ENCODE data around the gene SMG6.
"Not testable (repeated sequence)": the region's sequence is repeated elsewhere in the genome, so short reads cannot be mapped to it uniquely, and the experiment has no call there.

SMG6 gene

DNA sequence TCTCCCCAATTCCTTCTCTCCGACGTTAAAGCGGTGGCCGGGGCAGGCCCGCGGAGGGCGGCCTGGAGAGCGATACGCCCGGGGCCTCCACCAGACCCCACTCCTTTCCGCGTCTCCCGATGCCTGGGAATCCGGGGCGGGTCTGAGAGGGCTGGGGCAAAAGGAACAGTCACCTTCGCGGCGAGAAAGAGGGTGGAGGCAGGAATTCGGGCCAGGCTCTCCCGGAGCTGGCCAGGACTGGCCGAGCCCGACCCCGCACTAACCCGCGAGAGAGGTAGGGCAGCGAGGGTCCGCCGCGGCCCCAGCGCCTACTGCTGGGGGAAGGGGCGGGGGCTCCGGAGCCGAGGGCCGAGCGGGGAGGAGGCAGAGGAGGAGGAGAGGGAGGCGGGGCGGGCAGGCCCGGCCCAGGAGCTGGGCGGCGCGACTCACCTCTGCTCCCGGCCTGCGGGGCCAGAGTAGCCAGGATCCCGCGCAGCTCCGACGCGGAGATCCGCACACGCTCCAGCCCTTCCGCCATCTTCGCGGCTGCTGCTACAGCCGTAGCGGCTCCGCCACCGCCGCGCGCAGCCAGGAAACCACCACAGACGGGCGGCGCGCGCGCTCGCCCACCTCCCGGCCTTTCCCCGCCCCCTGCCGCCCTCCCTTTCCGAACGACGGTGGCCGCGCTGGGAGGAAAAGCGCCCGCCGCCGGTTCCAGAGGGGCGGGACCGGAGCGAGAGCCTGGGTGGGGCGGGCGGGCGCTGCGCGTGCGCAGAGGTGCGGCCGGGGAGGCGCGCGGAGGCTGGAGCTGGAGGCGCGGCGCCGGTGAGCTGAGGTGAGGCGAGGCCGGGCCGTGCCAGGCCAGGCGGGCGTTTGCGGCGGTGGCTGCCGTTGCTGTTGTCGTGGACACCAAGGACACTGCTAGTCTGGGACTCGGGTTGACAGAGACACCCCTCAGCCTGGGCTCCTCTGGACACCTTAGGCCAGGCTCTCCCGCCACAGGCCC lies at the start of gene SMG6, which contains the start of gene SRR:
SMG6 (minus strand) TSS at position 582 of the 985 bp plus-strand sequence; CDS start at position 517, 65 bp downstream.
SRR (plus strand) TSS at position 747 of the 985 bp plus-strand sequence. CDS start 11,611 bp downstream, outside the sequence.
- DNase-seq, result peak; percentile 61 to 78

DNA sequence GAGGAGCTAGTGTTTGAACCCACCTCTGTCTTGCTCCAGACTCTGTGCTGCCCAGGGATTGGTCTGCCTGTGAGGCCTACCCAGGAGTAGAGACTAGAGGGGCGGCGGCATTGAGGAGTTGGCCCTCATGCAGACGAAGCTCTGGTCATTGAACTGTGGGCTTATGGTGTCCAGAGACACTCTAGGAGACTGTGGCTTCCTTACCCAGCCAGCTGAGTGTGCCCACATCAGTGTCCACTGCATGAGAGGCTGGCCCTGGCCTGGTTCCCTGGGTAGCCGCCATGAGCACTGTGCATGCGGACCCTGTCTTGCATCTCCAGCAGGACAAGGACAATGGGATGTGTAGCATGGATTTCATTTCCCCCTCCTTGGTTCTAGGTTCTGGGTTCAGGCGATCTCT lies 47.7 kb upstream of the SMG6 start:
- DNase-seq, result no peak

DNA sequence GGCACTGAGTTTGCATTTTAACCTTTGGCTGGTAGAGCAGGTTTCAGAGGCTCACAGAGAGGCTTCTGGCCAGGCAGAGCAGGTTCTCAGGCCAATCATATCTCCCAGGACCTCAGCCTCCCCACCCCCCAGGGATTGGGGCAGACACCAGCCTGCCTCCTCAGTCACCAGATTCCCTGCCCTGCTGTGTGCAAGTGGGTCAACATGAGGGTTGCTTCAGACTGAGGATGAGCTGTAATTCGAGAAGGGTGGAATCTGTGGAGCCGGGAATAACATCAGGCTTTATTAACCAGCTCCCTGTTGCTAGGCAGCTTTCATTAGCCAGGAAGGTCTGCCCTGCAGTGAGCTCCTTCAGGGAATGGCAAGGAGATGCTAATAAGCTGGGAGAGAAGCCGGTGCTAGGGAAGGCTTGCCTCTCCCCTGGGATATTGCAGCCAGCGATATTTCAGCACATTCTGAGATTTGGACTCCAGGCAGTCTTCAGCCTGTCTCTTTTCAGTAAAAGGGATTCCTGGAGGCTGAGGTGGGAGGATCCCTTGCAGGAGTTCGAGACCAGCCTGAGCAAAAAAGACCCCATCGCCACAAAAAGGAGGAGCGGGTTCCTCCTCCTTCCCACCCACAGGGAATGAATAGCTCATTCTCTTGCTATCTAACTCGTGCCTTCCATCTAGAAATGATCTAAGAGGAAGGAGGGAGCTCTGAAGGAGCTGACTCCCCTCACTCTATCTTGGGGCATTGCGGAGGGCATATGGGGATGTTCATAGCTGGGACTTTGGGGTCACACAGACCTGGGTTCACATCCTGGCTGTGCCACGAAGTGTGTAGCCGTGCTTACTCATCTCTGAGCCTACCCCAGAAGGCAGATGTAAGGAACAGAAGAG lies 44.5 kb upstream of the SMG6 start:
- DNase-seq, result peak; percentile 98 to 99

DNA sequence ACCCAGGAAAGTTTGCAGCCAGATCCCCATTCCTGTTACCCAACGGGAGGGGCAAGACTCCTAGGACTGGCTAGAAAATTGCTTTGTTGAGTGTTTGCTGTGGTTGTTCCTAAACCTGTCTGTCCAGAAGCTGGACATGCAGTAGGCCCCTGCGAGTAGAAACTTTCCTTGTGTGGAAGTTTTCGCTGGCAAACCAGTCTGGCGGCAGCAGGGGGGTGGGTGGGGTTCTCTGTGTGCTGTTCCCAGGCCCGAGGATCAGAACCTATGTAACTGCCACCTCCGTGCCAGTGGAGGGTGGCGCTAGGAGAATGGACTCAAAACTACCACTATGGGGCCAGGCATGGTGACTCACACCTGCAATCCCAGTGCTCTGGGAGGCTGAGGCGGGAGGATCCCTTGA lies 42.9 kb upstream of the SMG6 start:
- no peak for DNase-seq

DNA sequence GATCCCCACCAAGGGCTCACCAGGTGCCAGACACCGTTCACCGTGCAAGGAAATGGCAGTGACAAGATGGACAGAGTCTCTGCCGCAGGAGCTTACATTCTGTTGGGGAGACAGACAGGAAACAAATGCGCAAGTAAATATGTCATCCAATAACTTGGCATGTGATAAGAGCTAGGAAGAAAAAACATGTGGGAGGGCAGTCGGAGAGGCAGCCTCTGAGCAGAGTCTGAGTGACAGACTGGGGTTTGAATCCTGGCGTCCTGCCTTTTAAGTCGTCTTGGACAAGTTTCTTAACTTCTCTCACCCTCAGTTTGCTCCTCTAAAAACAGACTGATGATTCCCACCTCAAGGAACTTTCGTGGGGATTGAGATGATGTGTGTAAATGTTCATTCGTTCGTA lies 40.9 kb upstream of the SMG6 start:
- DNase-seq, result no peak

DNA sequence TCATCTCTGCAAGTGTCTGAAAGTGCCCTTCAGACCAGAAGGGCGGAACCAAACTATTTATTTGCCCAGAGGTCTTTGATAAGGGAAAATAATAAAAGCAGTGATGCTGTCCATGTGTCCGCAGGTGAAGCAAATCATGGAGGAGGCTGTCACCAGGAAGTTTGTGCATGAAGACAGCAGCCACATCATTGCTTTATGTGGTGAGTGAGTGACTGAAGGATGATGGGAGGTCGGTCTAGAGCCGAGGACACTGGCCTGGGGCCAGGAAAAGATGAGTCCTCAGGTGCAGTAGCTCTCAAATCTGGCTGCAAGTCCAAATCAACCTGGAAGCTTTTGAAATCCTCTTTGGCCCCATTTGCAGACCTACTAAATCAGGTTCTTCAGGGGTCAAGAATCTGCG lies 39.8 kb upstream of the SMG6 start:
- DNase-seq, result no peak

DNA sequence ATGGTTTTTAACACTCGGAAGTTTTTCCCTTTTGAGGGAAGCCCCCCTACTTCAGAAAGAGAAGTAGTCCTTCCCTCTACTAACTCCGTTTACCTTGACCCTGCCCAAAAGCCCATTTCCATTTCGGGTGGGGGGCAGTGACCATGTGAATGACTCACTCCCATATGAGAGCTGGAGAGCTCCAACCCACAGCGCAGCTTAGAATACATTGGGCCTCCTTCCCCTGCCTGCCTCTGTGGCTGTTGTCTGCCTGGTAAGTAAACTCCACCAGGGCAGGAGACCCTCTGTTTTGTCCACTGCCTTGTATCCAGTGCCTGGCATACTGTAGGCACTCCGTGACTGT lies 34.7 kb upstream of the SMG6 start:
- no peak for DNase-seq

DNA sequence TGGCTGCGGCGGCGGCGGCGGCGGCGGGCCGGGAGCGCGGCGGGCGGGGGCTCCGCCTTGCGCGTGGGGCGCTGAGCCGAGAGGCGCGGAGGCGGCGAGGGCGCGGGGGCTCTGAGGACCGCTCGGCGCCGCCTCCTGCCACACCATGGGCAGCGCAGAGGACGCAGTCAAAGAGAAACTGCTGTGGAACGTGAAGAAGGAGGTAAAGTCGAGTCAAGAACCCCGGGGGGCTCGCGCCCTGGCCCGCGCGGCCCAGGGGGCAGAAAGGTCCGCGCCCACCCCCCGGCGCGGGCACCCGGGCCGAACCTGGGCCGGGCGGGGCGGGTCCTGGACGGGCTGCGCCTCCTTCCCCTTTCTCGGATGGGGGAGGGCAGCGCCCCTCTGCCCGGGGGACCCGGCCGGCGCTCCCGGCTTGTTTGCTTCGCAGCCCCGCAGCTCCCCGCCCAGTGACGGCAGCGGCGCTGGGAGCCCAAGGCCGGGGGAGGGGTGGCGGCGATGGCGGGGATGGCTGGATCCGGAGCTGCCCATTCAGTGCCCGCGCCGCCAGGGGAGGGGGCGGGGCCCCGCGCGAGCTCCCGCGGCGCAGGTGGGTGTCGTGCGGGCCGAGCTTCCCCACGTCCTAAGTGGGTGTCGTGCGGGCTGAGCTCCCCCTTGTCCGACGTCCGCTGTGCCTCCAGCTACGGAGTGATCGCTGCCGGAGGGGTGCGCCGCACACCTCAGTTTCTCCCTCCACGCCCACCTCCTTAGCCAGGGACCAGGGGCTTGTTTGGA lies 34.1 kb upstream of the SMG6 start:
- DNase-seq, result peak in 1 of 2 experiments; percentile 9

DNA sequence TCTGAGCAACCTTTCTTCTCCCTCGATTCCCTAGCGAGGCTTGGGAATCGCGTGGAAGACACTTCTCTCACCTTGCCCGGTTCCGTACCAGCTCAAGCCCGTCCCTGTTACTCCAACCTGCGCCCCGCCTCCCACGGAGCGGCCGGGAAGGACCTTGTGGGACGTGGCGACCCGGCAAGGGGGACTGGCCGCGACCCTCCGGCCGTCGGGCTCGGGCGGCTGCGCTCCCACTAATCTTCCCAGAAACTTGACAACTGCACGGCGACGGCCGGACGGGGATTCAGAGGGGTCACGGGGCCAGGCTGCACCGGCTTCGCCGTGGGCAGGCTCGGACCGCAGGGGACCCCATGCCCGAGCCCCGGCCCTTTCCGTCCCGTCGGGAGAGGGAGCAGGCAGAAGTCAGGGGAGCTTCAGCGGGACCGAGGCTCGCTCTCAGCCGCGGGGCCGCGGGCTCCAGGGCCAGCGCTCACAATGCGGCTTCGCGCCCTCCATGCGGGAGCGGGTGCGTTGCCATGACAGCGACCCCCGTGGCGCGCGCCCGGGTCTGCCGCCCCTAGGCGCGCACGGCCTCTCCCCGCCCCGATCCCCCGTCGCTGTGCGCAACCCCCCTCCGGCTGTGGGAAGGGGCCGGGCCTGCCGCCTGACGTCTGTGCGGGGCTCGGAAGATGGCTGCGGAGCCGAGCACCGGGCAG lies 33.4 kb upstream of the SMG6 start, which contains the start of gene SGSM2:
SGSM2 (plus strand) TSS at position 650 of the 692 bp plus-strand sequence. CDS start 188 bp downstream, outside the sequence.
- DNase-seq, result peak in 1 of 2 experiments; percentile 65

DNA sequence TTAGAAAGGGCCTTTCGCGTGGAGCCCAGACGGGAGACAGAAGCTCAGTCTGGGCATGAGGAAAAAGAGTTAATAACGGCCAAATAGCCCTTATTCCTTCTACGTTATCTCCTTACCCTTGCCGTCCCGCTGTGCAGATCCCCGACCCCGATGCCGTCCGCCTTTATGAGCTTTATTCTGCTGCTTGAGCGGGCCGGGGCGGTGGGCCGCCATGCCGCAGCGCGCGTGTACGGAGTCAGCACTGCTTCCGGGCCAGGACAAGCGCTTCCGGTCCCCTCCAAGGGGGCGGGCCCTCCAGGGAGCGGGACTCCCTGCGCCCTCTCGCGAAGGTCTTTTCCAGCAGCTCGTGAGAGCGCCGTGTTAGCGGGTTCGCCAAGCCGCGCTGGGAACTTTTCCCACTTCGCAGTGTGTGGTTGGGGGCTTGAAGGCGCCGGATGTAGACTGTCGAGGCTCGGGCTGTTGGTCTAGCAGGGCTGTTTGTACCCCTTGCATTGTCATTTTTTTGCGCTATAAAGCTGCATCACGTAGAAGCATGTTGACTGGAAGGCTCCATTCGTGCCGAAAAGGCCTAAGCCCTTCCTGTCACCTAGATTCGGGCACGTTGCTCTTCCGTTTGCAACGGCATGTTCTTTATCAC lies 32.7 kb upstream of the SMG6 start, which contains the start of gene TSR1:
TSR1 (minus strand) TSS at position 243 of the 637 bp plus-strand sequence; CDS start at position 213, 30 bp downstream.
- DNase-seq, result peak; percentile 72 to 87

DNA sequence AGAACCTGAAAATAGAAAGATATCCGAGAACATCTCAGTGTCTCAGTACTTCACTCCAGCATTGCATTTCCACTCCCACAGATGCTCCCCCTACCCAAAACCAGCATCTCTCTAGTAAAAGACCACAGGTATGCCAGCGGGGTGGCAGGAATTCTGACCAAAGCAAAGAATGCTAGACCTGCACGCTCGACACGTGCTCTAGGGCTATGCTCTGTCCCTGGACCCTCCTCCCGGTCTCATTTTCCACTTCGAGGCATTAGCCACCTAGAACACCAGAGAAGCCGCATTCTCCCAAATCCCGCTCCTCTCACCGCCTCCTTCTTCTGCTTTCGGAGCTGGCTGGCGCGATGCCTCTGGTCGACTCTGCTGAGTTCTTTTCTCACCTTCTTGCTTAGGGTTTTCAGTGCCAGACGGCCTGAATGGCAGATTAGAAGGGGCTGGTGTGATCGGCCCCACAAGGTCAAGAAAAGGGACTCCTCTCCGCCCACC lies 32.2 kb upstream of the SMG6 start:
- DNase-seq, result no peak

DNA sequence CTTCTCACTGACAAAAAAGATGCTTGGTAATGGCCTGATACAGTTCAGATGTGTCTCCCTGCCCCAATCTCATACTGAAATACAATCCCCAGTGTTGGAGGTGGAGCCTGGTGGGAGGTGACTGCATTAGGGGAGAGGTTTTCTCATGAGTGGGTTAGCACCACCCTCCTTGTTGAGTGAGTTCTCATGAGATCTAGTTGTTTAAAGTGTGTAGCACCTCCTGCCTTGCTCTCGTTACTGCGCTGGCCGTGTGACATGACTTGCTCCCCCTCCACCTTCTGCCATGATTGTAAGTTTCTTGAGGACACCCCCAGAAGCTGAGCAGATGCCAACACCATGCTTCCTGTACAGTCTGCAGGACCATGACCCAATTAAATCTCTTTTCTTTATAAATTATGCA lies 27.7 kb upstream of the SMG6 start:
- DNase-seq, result no peak

DNA sequence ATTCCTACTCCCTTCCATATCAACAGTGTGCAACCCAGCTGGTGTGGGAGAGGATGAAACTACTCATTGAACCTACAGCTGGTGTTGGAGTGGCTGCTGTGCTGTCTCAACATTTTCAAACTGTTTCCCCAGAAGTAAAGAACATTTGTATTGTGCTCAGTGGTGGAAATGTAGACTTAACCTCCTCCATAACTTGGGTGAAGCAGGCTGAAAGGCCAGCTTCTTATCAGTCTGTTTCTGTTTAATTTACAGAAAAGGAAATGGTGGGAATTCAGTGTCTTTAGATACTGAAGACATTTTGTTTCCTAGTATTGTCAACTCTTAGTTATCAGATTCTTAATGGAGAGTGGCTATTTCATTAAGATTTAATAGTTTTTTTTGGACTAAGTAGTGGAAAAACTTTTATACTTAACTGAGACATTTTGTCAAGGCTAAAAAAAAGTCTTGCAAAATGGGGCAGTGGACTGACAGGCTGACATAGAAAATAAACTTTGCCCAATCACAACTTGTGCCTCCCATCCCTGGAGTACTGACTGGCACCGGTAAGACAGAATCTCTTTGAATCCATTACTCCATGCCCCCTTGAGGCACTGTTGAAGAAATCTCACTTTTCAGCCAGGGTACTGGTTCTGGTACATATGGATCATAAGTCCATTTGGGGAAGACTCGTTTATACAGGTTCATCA lies 20.2 kb upstream of the SMG6 start:
- no peak for DNase-seq

DNA sequence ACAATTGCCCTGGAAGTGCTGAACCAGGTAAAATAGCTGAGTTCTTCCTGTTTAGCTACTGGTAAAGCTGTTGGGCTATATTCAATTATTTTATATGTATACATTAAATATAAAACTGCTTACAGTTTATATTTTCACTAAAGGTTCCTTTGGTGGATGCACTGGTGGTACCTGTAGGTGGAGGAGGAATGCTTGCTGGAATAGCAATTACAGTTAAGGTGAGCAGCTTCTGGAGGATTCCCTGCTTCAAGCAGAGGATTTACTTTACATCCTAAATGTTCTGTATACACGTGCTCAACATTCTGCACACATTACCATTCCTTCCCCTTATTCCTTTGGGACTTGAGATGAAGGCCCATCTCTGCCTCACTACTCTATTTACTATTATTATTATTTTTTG lies 17.8 kb upstream of the SMG6 start:
- DNase-seq, result no peak

DNA sequence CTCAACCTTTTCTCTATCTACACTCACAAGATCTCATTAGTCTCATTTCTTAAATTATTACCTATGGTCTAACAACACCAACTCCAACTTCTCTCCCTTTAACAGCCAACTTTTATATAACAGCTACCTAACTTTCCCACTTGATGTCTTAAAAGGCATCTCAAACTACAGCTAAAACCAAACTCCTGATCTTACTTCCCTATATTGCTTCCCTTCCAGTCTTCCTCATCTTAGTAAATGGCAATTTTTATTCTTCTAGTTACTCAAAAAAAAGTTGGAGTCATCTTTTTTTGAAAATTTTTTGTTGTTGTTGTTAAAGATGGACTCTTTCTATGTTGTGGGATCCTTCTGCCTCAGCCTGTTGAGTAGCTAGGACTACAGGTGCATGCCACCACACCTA lies 15.5 kb upstream of the SMG6 start:
- no peak for DNase-seq

DNA sequence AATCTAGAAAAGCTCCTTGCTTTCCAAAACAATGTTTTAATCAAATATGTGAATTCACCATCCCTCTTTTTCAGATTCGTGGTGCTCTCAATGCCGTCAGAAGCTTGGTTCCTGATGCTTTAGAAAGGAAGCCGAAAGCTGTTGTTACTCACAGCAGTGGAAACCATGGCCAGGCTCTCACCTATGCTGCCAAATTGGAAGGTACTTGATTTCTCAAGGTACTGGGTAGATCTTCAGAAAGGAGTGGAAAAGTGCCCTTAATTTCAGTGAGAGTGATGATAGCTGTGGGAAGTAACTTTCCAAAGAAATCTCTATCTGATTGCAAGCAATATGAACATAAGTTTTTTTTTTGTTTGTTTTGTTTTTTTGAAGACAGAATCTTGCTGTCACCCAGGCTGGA lies 14.2 kb upstream of the SMG6 start:
- no peak for DNase-seq

DNA sequence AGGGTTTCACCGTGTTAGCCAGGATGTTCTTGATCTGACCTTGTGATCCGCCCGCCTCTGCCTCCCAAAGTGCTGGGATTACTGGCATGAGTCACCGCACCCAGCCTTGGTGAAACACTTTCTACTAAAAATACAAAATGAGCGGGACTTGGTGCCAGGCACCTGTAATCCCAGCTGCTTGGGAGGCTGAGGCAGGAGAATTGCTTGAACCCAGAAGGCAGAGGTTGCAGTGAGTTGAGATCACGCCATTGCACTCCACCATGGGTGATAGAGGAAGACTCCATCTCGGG lies 13.3 kb upstream of the SMG6 start:
- not testable (repeated sequence) for DNase-seq

DNA sequence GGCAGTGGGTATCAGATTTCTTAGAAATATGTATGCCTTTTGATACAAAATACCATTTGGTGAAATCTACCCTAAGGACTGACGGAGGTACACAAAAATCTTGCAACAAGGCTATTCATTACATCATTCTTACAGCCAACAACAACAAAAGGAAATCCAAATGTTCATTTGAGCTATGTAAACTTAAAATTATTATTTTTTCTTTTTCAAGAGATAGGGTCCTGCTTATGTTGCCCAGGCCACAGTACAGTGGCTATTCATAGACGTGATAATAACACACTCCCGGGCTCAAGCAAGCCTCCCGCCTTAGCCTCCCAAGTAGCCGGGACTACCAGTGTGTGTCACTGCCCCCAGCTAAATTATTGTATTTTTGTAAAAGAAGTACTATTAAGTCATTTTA lies 9.2 kb upstream of the SMG6 start:
- no peak for DNase-seq

DNA sequence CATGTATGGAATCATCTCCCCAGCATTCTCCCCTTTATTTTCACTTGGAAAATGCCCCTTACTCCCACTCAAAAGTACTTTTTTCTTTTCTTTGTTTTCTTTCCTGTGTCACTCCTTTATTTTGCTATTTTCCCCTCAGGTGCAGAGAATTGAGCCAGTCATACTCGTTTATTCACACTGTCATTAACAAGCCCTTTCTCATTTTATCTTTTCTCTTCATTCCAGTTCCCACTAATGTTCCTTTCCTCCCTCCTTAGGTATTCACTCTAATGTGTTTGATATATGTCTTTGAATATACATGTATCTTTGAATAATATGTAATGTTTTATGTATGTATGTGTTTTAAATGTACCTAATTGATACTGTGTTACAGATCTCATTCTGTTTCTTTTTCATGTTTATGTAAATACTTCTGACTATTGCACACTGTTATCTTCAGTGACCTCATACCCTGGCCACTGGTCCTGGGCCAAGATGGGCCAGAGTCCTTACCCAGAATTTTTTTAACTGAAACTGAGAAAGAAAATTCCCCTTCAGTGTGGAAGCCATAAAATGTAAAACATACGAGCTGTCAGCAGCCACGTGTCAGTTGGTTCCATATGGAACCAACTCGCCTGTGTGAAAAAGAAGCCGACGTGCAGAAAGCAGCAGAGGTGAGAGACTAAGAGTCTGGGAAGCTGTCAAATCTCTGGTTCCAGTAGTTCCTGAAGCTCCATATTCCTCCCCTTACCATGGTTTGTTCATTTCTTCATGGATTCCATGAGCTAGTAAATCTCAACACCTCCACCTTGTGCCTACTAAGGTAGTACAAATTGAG lies 6.0 kb upstream of the SMG6 start:
- DNase-seq, result no peak

DNA sequence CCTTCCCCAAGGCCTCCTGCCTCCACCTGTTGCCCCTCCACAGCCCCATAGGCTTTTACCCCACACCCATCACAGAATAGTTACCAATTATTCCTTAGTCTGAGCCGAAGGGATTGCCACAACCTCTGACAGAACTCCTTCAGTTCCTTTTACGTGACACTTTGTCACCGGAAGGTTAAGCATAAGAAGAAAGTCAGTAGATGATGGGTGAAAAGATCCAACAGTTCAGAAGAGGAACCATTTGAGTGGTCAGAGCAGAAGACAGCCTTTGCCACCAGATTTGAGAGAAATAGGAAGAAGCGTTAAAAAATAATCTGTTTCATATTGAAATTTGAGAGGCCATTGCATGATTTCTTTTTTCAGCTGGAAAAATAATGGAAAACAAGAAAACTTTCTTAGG lies 1.3 kb upstream of the SMG6 start:
- DNase-seq, result no peak
